C4-2B (cell line): Measurements from ENCODE around the gene ZNF275.

ENCODE experiments used
- ZFX ChIP-seq: fragments of 450-650 bp; IDR thresholded peaks from 2 replicates; pipeline ENCODE4 v1.6.1; 2017
- TF ChIP-seq, protein P1 (sequence below): fragments of 450-650 bp; conservative IDR thresholded peaks from 2 replicates; pipeline ENCODE4 v1.5.1; 2017; ENCODE audit warnings: mild to moderate bottlenecking

DNA sequence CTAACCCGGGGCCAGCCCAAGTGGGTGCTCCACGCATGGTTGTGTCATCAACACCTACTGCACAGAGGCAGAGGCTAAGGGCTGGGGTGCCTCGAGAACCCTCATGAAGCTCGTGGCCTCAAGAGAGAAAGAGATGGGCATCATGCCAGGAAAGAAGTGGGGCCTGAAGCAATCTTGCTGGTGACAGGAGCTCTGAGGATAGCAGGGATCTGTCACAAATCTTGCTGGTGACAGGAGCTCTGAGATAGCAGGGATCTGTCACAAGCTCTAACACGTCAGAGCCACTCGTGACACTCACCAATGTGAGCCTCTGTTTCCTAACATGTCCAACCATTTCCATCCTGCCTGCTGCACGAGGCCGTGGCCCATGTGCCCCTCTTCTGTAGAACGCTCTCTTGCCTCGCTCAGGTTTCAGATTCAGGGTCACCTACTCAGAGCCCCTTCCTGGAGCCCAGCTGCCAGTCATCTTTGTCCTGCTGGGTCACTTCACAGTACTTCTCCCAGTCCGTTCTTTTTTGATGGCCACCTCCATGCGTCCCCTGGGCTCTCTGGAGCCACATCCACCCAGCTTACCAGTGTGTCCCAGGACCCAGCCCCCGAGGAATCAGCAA is 46.1 kb downstream of the ZNF275 start:
- TF ChIP-seq, protein P1, sequence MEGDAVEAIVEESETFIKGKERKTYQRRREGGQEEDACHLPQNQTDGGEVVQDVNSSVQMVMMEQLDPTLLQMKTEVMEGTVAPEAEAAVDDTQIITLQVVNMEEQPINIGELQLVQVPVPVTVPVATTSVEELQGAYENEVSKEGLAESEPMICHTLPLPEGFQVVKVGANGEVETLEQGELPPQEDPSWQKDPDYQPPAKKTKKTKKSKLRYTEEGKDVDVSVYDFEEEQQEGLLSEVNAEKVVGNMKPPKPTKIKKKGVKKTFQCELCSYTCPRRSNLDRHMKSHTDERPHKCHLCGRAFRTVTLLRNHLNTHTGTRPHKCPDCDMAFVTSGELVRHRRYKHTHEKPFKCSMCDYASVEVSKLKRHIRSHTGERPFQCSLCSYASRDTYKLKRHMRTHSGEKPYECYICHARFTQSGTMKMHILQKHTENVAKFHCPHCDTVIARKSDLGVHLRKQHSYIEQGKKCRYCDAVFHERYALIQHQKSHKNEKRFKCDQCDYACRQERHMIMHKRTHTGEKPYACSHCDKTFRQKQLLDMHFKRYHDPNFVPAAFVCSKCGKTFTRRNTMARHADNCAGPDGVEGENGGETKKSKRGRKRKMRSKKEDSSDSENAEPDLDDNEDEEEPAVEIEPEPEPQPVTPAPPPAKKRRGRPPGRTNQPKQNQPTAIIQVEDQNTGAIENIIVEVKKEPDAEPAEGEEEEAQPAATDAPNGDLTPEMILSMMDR: no peak
- TF ChIP-seq ZFX: no peak
